ENCODE measurements around the gene MTG2. TPM values are rescaled to one million over a fixed set of nuclear protein-coding genes. Genes with fewer than 3 reads are reported as not detected.
A peak's percentile ranks its signal among the peaks of the same experiment; 100 is the strongest.

The MTG2 gene
- total RNA-seq, 3 donors from 2014 or later: 28.8 to 34.9 (median 32.6) TPM

DNA sequence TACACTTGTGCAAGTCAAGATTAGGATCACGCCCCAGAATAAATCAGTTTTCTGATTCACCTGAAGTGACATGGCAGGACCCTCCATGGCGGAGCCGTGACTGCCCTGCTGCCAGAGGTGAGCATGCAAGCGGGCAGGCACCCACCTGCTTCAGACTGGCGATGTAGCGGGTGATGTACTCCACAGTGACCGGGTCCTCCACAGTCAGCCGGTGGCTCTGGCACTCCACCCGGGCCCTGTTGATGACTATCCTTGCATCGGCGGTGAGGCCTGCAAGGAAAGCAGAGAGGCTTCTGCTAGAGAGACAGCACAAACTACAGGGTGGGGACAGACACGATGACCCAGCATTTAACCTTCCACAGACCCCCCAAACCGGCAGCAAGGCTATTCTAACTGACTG lies 43.2 kb upstream of the MTG2 start:
- Histone ChIP-seq H3K36me3 (ENCODE audit: low read depth) (peaks cover 7% of the 10 kb centered on the region), H3K4me3 (no peak overlapping the region), H3K9me3 (no peaks in the 10 kb centered on the region), H3K4me1 (ENCODE audit: low read depth) (peaks cover 15% of the 10 kb centered on the region)
- intact Hi-C loops (cut with DNase I, micrococcal nuclease): loop anchor here in 1 of 2 donors (5.0 to 10.0 kb wide), 2 partner anchors 77 to 125 kb away; no protein-coding TSS in a partner anchor
- TF ChIP-seq, protein P1, sequence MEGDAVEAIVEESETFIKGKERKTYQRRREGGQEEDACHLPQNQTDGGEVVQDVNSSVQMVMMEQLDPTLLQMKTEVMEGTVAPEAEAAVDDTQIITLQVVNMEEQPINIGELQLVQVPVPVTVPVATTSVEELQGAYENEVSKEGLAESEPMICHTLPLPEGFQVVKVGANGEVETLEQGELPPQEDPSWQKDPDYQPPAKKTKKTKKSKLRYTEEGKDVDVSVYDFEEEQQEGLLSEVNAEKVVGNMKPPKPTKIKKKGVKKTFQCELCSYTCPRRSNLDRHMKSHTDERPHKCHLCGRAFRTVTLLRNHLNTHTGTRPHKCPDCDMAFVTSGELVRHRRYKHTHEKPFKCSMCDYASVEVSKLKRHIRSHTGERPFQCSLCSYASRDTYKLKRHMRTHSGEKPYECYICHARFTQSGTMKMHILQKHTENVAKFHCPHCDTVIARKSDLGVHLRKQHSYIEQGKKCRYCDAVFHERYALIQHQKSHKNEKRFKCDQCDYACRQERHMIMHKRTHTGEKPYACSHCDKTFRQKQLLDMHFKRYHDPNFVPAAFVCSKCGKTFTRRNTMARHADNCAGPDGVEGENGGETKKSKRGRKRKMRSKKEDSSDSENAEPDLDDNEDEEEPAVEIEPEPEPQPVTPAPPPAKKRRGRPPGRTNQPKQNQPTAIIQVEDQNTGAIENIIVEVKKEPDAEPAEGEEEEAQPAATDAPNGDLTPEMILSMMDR (IDR thresholded peaks at IDR 0.05): no peak
- ATAC-seq (no peak), DNase-seq (no peak)

DNA sequence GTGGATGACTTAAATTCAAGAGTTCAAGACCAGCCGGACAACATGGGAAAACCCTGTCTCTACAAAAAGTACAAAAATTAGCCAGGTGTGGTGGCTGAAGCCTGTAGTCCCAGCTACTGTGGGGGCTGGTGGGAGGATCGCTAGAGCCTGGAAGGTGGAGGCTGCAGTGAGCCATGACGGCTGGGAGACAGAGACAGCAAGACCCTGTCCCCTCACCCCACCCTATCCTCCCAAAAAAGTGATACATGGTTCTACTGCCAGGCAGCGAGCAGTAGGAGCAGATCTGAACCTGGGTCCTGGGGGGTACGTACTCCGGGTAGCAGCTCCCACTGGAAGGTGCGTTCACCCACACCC lies 41.8 kb upstream of the MTG2 start:
- Histone ChIP-seq H3K4me1 (ENCODE audit: low read depth) (peaks cover 20% of the 10 kb centered on the region), H3K4me3 (no peak overlapping the region), H3K9me3 (no peaks in the 10 kb centered on the region), H3K36me3 (ENCODE audit: low read depth) (peaks cover 7% of the 10 kb centered on the region)
- DNase-seq (no peak), ATAC-seq (no peak)
- intact Hi-C loops (cut with DNase I, micrococcal nuclease): loop anchor here in 1 of 2 donors (5.0 to 10.0 kb wide), 2 partner anchors 79 to 126 kb away; no protein-coding TSS in a partner anchor
- TF ChIP-seq, protein P1 (IDR thresholded peaks at IDR 0.05): no peak

DNA sequence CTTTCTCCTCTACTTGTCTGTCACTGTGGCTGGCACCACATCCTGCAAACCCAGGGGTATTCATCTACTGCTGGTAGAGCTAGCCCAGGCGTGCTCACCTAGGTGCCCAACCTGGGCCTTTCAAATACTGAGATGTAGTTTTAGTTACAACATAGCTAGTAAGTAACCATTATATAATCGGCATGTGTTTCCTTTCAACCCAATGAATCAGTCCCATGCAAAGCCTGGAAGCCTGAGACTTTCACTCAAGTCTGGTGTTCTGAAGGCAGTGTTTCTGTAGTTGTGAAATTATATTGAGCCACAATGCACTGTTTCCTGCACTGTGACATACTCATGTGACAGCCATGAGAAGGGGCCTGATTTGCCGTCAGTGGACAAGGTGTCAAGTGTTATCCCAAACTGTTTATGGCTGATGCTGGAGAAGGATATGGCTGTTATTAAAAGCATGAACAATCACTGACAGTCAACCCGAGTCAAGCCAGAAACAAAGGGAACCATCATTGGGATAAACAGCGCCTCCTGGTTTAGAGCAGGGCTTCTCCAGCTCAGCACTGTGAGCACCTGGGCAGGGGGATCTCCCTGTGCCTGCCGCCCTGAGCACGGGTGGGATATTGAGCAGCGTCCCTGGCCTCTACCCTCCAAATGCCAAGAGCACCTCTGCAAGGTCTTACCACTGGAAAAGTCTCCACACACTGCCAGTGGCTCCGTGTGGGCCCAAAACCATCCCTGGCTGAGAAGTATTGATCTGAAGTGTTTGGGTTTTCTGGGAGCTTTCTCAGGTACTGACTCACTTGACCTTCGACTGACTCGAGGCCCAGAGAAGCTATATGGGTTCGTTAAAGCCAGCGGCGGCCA lies 41.2 kb upstream of the MTG2 start:
- Histone ChIP-seq H3K4me1 (ENCODE audit: low read depth) (peaks cover 20% of the 10 kb centered on the region), H3K36me3 (ENCODE audit: low read depth) (peaks cover 7% of the 10 kb centered on the region), H3K4me3 (no peak overlapping the region), H3K9me3 (no peaks in the 10 kb centered on the region)
- DNase-seq (peak in 1 of 3 donors; percentile 39), ATAC-seq (peak; percentile 9)
- TF ChIP-seq, protein P1 (IDR thresholded peaks at IDR 0.05): no peak
- intact Hi-C loops (cut with DNase I, micrococcal nuclease): loop anchor here in 1 of 2 donors (5.0 to 10.0 kb wide), 2 partner anchors 79 to 127 kb away; no protein-coding TSS in a partner anchor

DNA sequence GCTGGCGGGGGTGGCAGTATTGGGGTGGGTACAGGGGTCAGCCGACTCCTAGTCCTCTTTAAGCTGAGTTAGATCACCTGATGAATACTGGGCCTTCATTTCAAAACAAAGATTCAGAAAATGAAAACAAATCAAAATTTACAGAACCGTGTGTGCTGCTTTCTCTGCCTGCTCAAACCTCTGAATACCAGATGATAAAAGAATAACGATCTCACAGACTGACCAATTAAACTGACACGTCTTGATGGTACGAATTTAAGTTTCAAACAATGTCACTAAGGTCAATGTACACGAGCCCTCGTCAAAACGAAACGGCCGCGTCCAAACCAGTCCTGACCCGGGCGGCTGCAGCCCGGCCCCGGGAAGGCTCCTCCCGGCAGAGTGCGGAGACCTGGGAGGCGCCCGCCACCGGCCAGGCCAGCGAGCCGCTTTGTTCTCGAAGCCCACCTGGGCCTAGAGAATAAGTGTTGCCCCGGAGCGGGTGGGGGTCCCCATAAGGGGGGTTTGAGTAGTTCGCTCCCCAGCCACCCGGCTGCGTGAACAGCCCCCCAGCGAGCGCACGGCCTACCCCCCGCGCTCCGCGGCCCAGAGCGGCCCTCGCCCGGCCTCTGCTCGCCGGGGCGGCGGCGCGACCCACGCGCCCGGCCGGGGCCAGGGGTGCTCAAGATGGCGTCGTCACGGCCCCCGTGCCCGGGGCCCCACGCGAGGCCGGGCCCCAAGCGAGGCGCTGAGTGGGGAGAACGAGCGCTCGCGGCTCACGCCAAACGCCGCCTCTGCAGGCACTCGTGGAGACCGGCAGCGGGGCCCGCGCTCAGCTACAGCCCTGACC lies 40.4 kb upstream of the MTG2 start:
- DNase-seq (peak in 2 of 3 donors; percentile 36 to 64), ATAC-seq (peak; percentile 20)
- no peaks in the 10 kb centered on the region for H3K9me3 ChIP-seq
- peaks cover 20% of the 10 kb centered on the region for H3K4me1 ChIP-seq (ENCODE audit: low read depth)
- intact Hi-C loops (cut with DNase I, micrococcal nuclease): loop anchor here in 1 of 2 donors (5.0 to 10.0 kb wide), 2 partner anchors 80 to 128 kb away; no protein-coding TSS in a partner anchor
- TF ChIP-seq, protein P1 (IDR thresholded peaks at IDR 0.05): no peak
- H3K4me3 ChIP-seq: peak overlapping the region; percentile 95
- H3K36me3 ChIP-seq (ENCODE audit: low read depth): peaks cover 7% of the 10 kb centered on the region

DNA sequence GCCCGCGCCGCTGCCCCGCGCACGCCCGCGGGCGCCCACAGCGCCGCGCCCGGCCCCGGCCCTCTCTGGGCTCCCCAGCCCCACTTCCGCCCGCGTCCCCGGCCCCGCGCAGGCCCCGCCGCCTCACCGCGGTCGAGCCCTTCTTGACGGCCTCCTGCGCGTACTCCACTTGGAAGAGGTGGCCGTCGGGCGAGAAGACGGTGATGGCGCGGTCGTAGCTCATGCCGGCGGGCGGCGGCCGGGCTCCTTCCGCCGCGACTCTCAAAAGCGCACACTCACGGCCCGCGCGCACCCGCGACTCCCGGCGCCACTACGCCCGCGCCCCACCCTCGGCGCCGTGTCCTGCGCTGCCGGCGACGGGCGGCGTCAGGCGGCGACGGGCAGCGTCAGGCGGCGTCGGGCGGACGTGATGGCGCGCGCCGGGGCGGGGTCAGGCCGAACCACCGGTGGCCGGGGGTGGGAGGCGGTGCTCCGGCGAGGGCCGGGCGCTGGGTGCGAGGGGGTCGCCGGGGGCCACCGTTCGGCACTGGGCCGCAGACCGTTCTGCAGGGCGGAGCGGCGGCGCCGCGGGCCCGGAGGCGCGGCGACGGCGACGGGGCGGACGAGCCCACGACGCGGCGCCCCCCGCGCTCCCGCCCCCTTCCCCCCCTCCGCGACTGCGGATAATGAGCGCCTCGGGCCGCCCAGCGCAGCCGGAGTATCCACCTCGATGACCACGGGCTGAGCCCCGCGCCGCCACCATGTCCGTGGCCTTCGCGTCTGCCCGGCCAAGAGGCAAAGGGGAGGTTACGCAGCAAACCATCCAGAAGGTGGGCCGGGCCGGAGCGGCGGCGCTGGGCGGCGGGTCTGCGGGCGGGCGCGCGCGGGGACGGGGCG lies 39.5 kb upstream of the MTG2 start, which contains the start of the genes PSMA7 and SS18L1:
TSS of gene PSMA7 (minus strand) at position 314 of the 876 bp plus-strand sequence. CDS start at position 223, 91 bp downstream.
TSS of gene SS18L1 (plus strand) at position 689 of the 876 bp plus-strand sequence. CDS start at position 741, 52 bp downstream.
- H3K9me3 ChIP-seq: no peaks in the 10 kb centered on the region
- DNase-seq (peak; percentile 85 to 92 (median 92)), ATAC-seq (peak; percentile 94)
- TF ChIP-seq, protein P1 (IDR thresholded peaks at IDR 0.05): no peak
- peak within 1 kb of the TSS; percentile 95 for H3K4me3 ChIP-seq
- intact Hi-C loops (cut with DNase I, micrococcal nuclease): loop anchor here in 1 of 2 donors (5.0 to 10.0 kb wide), 2 partner anchors 81 to 129 kb away; no protein-coding TSS in a partner anchor
- H3K4me1 ChIP-seq (ENCODE audit: low read depth): peaks cover 20% of the 10 kb centered on the region
- peaks cover 7% of the 10 kb centered on the region for H3K36me3 ChIP-seq (ENCODE audit: low read depth)

Measured in mucosa of descending colon (tissue), 3 donors.